ENCODE results near the gene LINC01488.

The LINC01488 gene

GRCh38 chr11:69465236-69466000, 16.0 kb upstream of the LINC01488 start:
- no peak for DNase-seq

GRCh38 chr11:69466039-69466438, 15.4 kb upstream of the LINC01488 start:
- DNase-seq: no peak

- DNase-seq: no peak
Observed at GRCh38 chr11:69467196-69467595, 14.3 kb upstream of the LINC01488 start.

GRCh38 chr11:69467646-69468045, 13.8 kb upstream of the LINC01488 start:
- DNase-seq: no peak

GRCh38 chr11:69468221-69468620, 13.2 kb upstream of the LINC01488 start:
- DNase-seq: no peak

- DNase-seq: no peak
Observed at GRCh38 chr11:69468911-69469885, 12.3 kb upstream of the LINC01488 start.

- no peak for DNase-seq
Observed at GRCh38 chr11:69470301-69470700, 11.2 kb upstream of the LINC01488 start.

GRCh38 chr11:69470793-69471728, 10.4 kb upstream of the LINC01488 start:
- DNase-seq: no peak

- no peak for DNase-seq
Observed at GRCh38 chr11:69471729-69472540, 9.5 kb upstream of the LINC01488 start.

GRCh38 chr11:69472541-69473275, 8.8 kb upstream of the LINC01488 start:
- no peak for DNase-seq

- no peak for DNase-seq
Observed at GRCh38 chr11:69473276-69473845, 8.1 kb upstream of the LINC01488 start.

- no peak for DNase-seq
Observed at GRCh38 chr11:69474736-69475135, 6.7 kb upstream of the LINC01488 start.

- DNase-seq: no peak
Observed at GRCh38 chr11:69475141-69475865, 6.2 kb upstream of the LINC01488 start.

GRCh38 chr11:69475866-69476471, 5.5 kb upstream of the LINC01488 start:
- no peak for DNase-seq

- DNase-seq: no peak
Observed at GRCh38 chr11:69476509-69476961, 4.9 kb upstream of the LINC01488 start.

GRCh38 chr11:69477086-69477485, 4.4 kb upstream of the LINC01488 start:
- no peak for DNase-seq

- DNase-seq: no peak
Observed at GRCh38 chr11:69479591-69480271, 1.7 kb upstream of the LINC01488 start.

GRCh38 chr11:69480547-69481392, 693 bp upstream of the LINC01488 start:
- DNase-seq: no peak
